ENCODE results near the gene PRKCH. TPM values are rescaled to one million over a fixed set of nuclear protein-coding genes. Genes with fewer than 3 reads are reported as not detected.

Gene PRKCH
- polyA plus RNA-seq, 1 donor from 2014 or later: 2.0 TPM

GRCh38 chr14:61501714-61502458, 180.5 kb downstream of the PRKCH start:
- H3K79me2 ChIP-seq (replicated peaks; ENCODE audit: insufficient read depth, low read length): no peaks in the 10 kb centered on the region
- H3K9me3 ChIP-seq (ENCODE audit: low read length): no peaks in the 10 kb centered on the region
- H2AFZ ChIP-seq (ENCODE audit: low read depth, low read length): no peak overlapping the region
- H3K36me3 ChIP-seq (ENCODE audit: insufficient read depth, low read length): no peaks in the 10 kb centered on the region
- no peak overlapping the region for H3K9ac ChIP-seq (ENCODE audit: low read length)
- no peak overlapping the region for H3K4me2 ChIP-seq (ENCODE audit: low read length)
- no peak overlapping the region for H3K4me3 ChIP-seq (ENCODE audit: low read length)
- H3F3A ChIP-seq (ENCODE audit: insufficient read depth, low read length, poor library complexity, severe bottlenecking): no peaks in the 10 kb centered on the region
- H3K27me3 ChIP-seq (ENCODE audit: insufficient read depth, low read depth, low read length): no peaks in the 10 kb centered on the region
- TF ChIP-seq POLR2AphosphoS5 (IDR thresholded peaks at IDR 0.05): no peak
- no peak for TF ChIP-seq RAD21 (conservative IDR thresholded peaks at IDR 0.05)
- TF ChIP-seq REST (IDR thresholded peaks at IDR 0.05; ENCODE audit: borderline replicate concordance): no peak
- no peak for TF ChIP-seq TAF1 (IDR thresholded peaks at IDR 0.05; ENCODE audit: low read depth)
- no peak for TF ChIP-seq EZH2 (IDR thresholded peaks at IDR 0.05; ENCODE audit: borderline replicate concordance, insufficient read depth, low read length, poor library complexity, severe bottlenecking)
- TF ChIP-seq SMC3 (conservative IDR thresholded peaks at IDR 0.05; ENCODE audit: poor library complexity): no peak
- TF ChIP-seq MXI1 (conservative IDR thresholded peaks at IDR 0.05; ENCODE audit: poor library complexity, severe bottlenecking): no peak
- no peak for TF ChIP-seq CTCF (IDR thresholded peaks at IDR 0.05; ENCODE audit: poor library complexity, severe bottlenecking)
- TF ChIP-seq EP300 (conservative IDR thresholded peaks at IDR 0.05; ENCODE audit: poor library complexity, severe bottlenecking): no peak
- no peaks in the 10 kb centered on the region for H4K20me1 ChIP-seq (ENCODE audit: insufficient read depth)
- no peak overlapping the region for H3K27ac ChIP-seq (ENCODE audit: low read length)
- H3K9me2 ChIP-seq (ENCODE audit: insufficient read depth, low read length): no peaks in the 10 kb centered on the region

GRCh38 chr14:61502459-61503093, 181.2 kb downstream of the PRKCH start:
- Histone ChIP-seq H3F3A (ENCODE audit: insufficient read depth, low read length, poor library complexity, severe bottlenecking) (no peaks in the 10 kb centered on the region), H3K9ac (ENCODE audit: low read length) (no peak overlapping the region), H3K27me3 (ENCODE audit: insufficient read depth, low read depth, low read length) (no peaks in the 10 kb centered on the region), H3K4me2 (ENCODE audit: low read length) (no peak overlapping the region), H3K9me2 (ENCODE audit: insufficient read depth, low read length) (no peaks in the 10 kb centered on the region), H3K79me2 (replicated peaks; ENCODE audit: insufficient read depth, low read length) (no peaks in the 10 kb centered on the region), H3K4me3 (ENCODE audit: low read length) (no peak overlapping the region), H3K36me3 (ENCODE audit: insufficient read depth, low read length) (no peaks in the 10 kb centered on the region), H3K27ac (ENCODE audit: low read length) (no peak overlapping the region), H2AFZ (ENCODE audit: low read depth, low read length) (no peak overlapping the region), H4K20me1 (ENCODE audit: insufficient read depth) (no peaks in the 10 kb centered on the region), H3K9me3 (ENCODE audit: low read length) (no peaks in the 10 kb centered on the region)
- no peak for TF ChIP-seq RAD21 (conservative IDR thresholded peaks at IDR 0.05)
